Vagina (tissue), 2 donors: ENCODE results near the gene ITIH5. TPM values are rescaled to one million over a fixed set of nuclear protein-coding genes. Genes with fewer than 3 reads are reported as not detected.
"Not testable (repeated sequence)": the region's sequence is repeated elsewhere in the genome, so short reads cannot be mapped to it uniquely, and the experiment has no call there.

ENCODE experiments used
- DNase-seq, 2 donors: peaks; one replicate each; pipeline ENCODE4 v3.0.0-alpha.2; 2017; ENCODE audit errors: extremely low spot score in 2 of 2
- H3K27ac ChIP-seq: fragments of 200-600 bp; sonication (generic); one replicate; pipeline ENCODE4 v1.5.1; 2019
- H3K27me3 ChIP-seq: fragments of 200-600 bp; sonication (generic); one replicate; pipeline ENCODE4 v1.5.1; 2019
- H3K36me3 ChIP-seq, 2 donors: fragments of 200-600 bp; sonication (generic); one replicate each; pipeline ENCODE4 v1.5.1; 2017 to 2019
- H3K4me1 ChIP-seq: fragments of 200-600 bp; sonication (generic); one replicate; pipeline ENCODE4 v1.5.1; 2019
- H3K4me3 ChIP-seq, 2 donors: fragments of 200-600 bp; sonication (generic); 1 replicate in 1 of 2; 2 replicates in 1 of 2; pipeline ENCODE4 v1.5.1; 2016 to 2019
- H3K9me3 ChIP-seq: fragments of 200-600 bp; sonication (generic); one replicate; pipeline ENCODE4 v1.5.1; 2019
- POLR2A ChIP-seq, 2 donors: fragments of 450-650 bp; IDR thresholded peaks; one replicate each; pipeline ENCODE4 v1.6.1; 2017; ENCODE audit warnings: antibody characterized with exemption in 2 of 2, mild to moderate bottlenecking in 2 of 2, moderate library complexity in 2 of 2
- POLR2AphosphoS5 ChIP-seq, 2 donors: sonication (generic); formaldehyde crosslinking; IDR thresholded peaks; one replicate each; pipeline ENCODE4 v1.9.0; 2017; ENCODE audit warnings: antibody characterized with exemption in 2 of 2, mild to moderate bottlenecking in 2 of 2, low read depth in 1 of 2; ENCODE audit not compliant: insufficient read depth in 1 of 2
- intact Hi-C: fragments of 100-400 bp; cut with DNase I; formaldehyde crosslinking; loops from one replicate; pipeline ENCODE4 v1.15.1; 2023
- total RNA-seq: library from RNA; depleted of rRNA; stranded (reverse); fragments of >200 nt; gene quantifications from one replicate; pipeline ENCODE4 v1.2.3, GENCODE V29; 2016
- TF ChIP-seq, protein P1 (sequence below), 3 experiments: fragments of 450-650 bp in 2 of 3; fragments of 200-600 bp in 1 of 3; sonication (generic) in 1 of 3; IDR thresholded peaks; one replicate each; pipeline ENCODE4 v1.5.1; 2017 to 2019; ENCODE audit warnings: antibody characterized with exemption in 3 of 3, mild to moderate bottlenecking in 2 of 3, moderate library complexity in 2 of 3

Gene ITIH5
- total RNA-seq, 1 donor from 2014 or later = 20.4 TPM

DNA sequence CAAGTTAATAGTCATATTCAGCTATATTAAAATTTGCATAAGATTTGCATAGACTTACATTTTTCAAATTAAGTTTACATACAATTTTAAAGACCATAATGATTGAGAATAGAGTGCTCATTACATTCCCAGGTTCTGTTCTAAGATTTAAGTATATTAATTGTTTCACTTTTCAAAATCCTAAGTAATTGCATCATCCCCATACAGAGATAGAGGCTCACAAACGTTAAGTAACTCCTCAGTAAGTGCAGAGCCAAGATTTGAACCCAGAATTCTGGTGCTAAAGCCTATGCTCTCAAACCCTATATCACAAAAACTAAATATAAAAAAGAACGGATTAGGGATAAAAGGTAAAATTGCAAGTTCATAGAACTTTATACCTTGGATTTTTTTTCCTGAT is 2.1 kb downstream of the ITIH5 start:
- no peaks in the 10 kb centered on the region for H3K27me3 ChIP-seq
- H3K4me1 ChIP-seq = peaks cover 26% of the 10 kb centered on the region
- no peaks in the 10 kb centered on the region for H3K36me3 ChIP-seq
- TF ChIP-seq, protein P1, sequence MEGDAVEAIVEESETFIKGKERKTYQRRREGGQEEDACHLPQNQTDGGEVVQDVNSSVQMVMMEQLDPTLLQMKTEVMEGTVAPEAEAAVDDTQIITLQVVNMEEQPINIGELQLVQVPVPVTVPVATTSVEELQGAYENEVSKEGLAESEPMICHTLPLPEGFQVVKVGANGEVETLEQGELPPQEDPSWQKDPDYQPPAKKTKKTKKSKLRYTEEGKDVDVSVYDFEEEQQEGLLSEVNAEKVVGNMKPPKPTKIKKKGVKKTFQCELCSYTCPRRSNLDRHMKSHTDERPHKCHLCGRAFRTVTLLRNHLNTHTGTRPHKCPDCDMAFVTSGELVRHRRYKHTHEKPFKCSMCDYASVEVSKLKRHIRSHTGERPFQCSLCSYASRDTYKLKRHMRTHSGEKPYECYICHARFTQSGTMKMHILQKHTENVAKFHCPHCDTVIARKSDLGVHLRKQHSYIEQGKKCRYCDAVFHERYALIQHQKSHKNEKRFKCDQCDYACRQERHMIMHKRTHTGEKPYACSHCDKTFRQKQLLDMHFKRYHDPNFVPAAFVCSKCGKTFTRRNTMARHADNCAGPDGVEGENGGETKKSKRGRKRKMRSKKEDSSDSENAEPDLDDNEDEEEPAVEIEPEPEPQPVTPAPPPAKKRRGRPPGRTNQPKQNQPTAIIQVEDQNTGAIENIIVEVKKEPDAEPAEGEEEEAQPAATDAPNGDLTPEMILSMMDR (IDR thresholded peaks at IDR 0.05) = no peak
- TF ChIP-seq POLR2A (IDR thresholded peaks at IDR 0.05) = no peak
- no peak for TF ChIP-seq POLR2AphosphoS5 (IDR thresholded peaks at IDR 0.05; ENCODE audit: insufficient read depth in 1 of 2, low read depth in 1 of 2)
- H3K27ac ChIP-seq = no peak overlapping the region
- DNase-seq = no peak
- intact Hi-C loops = no loop called here
- peak overlapping the region in 1 of 2 donors; percentile 94 for H3K4me3 ChIP-seq
- no peaks in the 10 kb centered on the region for H3K9me3 ChIP-seq

DNA sequence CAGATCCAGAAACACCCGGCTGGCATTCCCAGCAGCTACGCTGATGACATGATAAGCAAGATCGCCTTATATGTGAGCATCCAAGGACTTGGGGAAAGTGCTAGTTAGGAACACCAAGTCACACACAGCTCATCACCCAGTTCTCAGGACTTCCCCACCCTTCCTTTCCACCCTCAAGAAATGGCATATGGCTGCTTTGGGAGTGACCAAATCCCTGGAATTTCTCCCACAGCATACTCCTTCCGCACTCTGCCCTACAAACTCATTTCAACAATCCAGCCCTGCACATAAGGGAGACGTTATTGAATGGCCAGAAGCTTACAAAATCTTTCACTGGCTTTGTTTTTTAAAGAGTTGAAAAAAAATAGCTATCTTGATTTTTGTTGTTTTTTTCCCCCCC is 4.2 kb downstream of the ITIH5 start:
- intact Hi-C loops = no loop called here
- no peaks in the 10 kb centered on the region for H3K36me3 ChIP-seq
- no peak for DNase-seq
- no peak overlapping the region for H3K27ac ChIP-seq
- H3K27me3 ChIP-seq = no peaks in the 10 kb centered on the region
- peaks cover 20% of the 10 kb centered on the region for H3K4me1 ChIP-seq
- no peak overlapping the region for H3K4me3 ChIP-seq
- H3K9me3 ChIP-seq = no peaks in the 10 kb centered on the region
- TF ChIP-seq, protein P1 (IDR thresholded peaks at IDR 0.05) = no peak
- TF ChIP-seq POLR2A (IDR thresholded peaks at IDR 0.05) (no peak), POLR2AphosphoS5 (IDR thresholded peaks at IDR 0.05; ENCODE audit: insufficient read depth in 1 of 2, low read depth in 1 of 2) (no peak)

DNA sequence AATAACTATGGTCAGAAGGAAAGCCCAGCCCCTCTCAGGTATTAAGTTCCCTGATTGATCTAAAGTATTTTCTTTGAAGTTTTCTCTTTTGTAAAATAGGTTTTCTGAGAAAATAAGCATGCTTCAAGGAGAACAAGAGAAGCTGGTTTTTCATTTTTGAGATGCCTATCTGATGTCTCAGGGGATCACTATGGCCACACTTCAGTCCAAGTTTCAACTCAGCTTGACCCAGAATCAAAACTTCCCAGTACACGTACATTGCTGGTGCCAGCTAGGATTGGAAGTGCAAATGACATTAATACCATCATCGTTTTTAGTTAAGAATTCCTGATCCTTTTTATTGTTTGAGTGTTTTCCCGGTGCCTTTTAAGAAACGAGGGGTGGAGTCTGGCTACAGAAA is 7.2 kb downstream of the ITIH5 start:
- no peaks in the 10 kb centered on the region for H3K4me1 ChIP-seq
- H3K27ac ChIP-seq = no peak overlapping the region

DNA sequence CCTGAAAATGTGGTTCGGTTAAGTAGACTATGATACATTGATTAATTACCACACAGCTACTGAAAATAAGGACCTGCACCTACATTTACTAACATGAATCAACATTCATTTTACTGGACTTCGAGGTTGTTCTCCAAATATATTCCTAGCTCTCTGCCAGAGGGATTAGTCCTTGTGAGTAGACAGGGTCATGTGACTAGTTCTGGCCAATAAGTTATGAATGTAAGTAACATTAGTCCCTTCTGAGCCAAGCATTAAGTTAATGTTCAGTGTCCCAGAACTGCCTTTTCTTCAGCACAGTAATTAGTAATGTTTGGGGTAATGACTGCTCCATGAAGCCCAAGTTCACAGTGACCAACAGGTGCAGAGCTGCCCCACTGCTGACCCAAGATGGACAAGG is 9.2 kb downstream of the ITIH5 start:
- intact Hi-C loops = no loop called here
- H3K4me1 ChIP-seq = no peaks in the 10 kb centered on the region

More for the DNA sequence above, 7.2 kb downstream of the ITIH5 start:
- Histone ChIP-seq H3K9me3 (no peaks in the 10 kb centered on the region), H3K36me3 (no peaks in the 10 kb centered on the region), H3K4me3 (no peak overlapping the region), H3K27me3 (no peaks in the 10 kb centered on the region)
- TF ChIP-seq POLR2AphosphoS5 (IDR thresholded peaks at IDR 0.05; ENCODE audit: insufficient read depth in 1 of 2, low read depth in 1 of 2) (no peak), POLR2A (IDR thresholded peaks at IDR 0.05) (no peak)
- TF ChIP-seq, protein P1 (IDR thresholded peaks at IDR 0.05) = no peak
- DNase-seq = no peak
- intact Hi-C loops = no loop called here

DNA sequence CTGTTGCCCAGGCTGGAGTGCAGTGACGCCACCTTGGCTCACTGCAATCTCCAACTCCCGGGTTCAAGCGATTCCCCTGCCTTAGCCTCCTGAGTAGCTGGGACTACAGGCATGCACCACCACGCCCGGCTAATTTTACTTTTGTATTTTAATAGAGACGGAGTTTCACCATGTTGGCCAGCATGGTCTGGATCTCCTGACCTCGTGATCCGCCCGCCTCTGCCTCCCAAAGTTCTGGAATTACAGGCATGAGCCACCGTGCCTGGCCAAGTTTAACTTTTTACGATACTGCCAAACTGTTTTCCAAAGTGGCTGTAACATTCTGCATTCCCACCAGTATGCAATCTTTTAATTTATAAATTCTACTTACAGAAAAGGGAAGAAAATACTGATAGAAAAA is 9.7 kb downstream of the ITIH5 start:
- intact Hi-C loops = not testable (repeated sequence)

More for the DNA sequence above, 9.2 kb downstream of the ITIH5 start:
- Histone ChIP-seq H3K9me3 (no peaks in the 10 kb centered on the region), H3K36me3 (no peaks in the 10 kb centered on the region), H3K27me3 (no peaks in the 10 kb centered on the region), H3K27ac (no peak overlapping the region), H3K4me3 (no peak overlapping the region)
- TF ChIP-seq, protein P1 (IDR thresholded peaks at IDR 0.05) = no peak
- TF ChIP-seq POLR2A (IDR thresholded peaks at IDR 0.05) (no peak), POLR2AphosphoS5 (IDR thresholded peaks at IDR 0.05; ENCODE audit: insufficient read depth in 1 of 2, low read depth in 1 of 2) (no peak)
- no peak for DNase-seq

More for the DNA sequence above, 9.7 kb downstream of the ITIH5 start:
- not testable (repeated sequence) for H3K27me3 ChIP-seq, H3K27ac ChIP-seq, H3K36me3 ChIP-seq, H3K4me1 ChIP-seq, H3K9me3 ChIP-seq, H3K4me3 ChIP-seq, DNase-seq
